Left ventricle myocardium inferior (tissue), 1 donor: ENCODE results near the gene ZBTB40. TPM values are rescaled to one million over a fixed set of nuclear protein-coding genes. Genes with fewer than 3 reads are reported as not detected.

ENCODE experiments used
- DNase-seq: peaks from one replicate; pipeline ENCODE4 v3.0.0-alpha.2; 2020
- H3K27ac ChIP-seq: fragments of 200-600 bp; replicated peaks from 2 replicates; pipeline ENCODE4 v1.8.0; 2021
- H3K27me3 ChIP-seq: fragments of 200-600 bp; 2 replicates; pipeline ENCODE4 v1.8.0; 2021; ENCODE audit warnings: low read depth
- H3K36me3 ChIP-seq: fragments of 200-600 bp; 2 replicates; pipeline ENCODE4 v1.8.0; 2021
- H3K4me1 ChIP-seq: fragments of 200-600 bp; 2 replicates; pipeline ENCODE4 v1.8.0; 2021
- H3K4me3 ChIP-seq: fragments of 200-600 bp; 2 replicates; pipeline ENCODE4 v1.8.0; 2021; ENCODE audit warnings: mild to moderate bottlenecking, moderate library complexity
- H3K9me3 ChIP-seq: fragments of 200-600 bp; replicated peaks from 2 replicates; pipeline ENCODE4 v1.8.0; 2021
- intact Hi-C: fragments of 100-400 bp; cut with micrococcal nuclease; formaldehyde crosslinking; loops from one replicate; pipeline ENCODE4 v1.11.0; 2022
- total RNA-seq: library from RNA; stranded (reverse); fragmentation: NEBNext Ultra II Directional; extraction: Animal tissue kit (Norgen Biotek cat#: 25700); gene quantifications from one replicate; pipeline ENCODE4 v1.2.1, GENCODE V29; 2021
- TF ChIP-seq, protein P1 (sequence below): fragments of 200-600 bp; IDR thresholded peaks from 2 replicates; pipeline ENCODE4 v1.8.0; 2021; ENCODE audit warnings: antibody characterized with exemption, mild to moderate bottlenecking, borderline replicate concordance
- donor health status: DM: no; HTN: yes; CAD: no; lungs with severe emphysema.

The ZBTB40 gene
- total RNA-seq, 1 donor from 2014 or later: 17.9 TPM

DNA sequence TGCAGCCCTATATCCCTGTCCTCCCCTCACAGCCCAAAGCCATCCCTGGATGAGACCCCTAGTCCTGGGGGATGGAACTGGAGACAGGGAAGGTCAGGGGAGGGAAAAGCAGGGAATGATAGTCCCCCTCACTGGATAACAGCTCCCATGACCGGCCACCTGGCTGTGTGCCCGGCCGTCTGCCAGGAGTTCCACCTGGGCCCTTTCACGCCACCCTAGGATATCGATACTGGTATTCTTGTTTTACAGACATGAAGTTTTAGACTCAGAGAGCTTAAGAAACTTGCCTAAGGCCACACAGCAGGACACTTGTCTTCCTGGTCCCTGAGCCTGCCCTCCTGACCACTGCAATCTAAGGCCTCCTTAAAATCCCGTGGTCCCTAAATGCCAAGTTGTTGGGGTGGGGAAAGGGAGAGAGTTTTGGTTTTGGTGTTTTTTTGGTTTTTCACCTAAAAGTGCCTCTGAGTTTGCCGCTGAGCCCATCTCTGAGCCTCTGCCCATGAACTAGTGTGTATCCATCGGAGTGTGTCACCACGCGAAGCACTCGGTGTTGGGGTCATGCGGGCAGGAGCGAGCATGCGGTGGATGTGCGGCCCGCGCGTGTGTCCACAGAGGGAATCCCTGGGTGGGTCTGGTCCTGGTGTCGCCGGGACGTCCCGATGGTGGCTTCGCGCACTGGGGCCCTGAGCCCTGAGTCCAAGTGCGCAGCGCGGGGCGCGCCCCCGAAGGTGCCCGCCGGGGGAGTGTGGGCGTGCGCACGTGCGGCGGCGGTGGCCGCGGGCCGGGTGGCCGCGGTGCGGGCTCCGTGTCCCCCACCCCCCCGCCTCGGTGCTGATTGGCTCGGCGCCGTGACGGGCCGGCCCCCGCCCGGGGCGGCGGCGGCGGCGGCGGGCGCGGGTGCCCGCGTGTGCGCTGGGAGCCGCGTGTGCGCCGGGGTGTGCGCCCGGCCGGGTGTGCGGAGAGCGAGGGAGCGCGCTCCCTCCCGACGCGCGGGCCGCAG lies 111.2 kb downstream of the ZBTB40 start, which contains the start of gene EPHA8:
TSS of gene EPHA8 (plus strand) at position 906 of the 1,000 bp plus-strand sequence. CDS start 147 bp downstream, outside the sequence.
- H3K4me3 ChIP-seq: peak within 1 kb of the TSS; percentile 41
- intact Hi-C loops: no loop called here
- H3K27ac ChIP-seq: no peak within 1 kb of the TSS
- H3K27me3 ChIP-seq: peaks cover 96% of the 10 kb centered on the region
- no peaks in the 10 kb centered on the region for H3K9me3 ChIP-seq
- no peaks in the 10 kb centered on the region for H3K4me1 ChIP-seq
- DNase-seq: no peak
- TF ChIP-seq, protein P1, sequence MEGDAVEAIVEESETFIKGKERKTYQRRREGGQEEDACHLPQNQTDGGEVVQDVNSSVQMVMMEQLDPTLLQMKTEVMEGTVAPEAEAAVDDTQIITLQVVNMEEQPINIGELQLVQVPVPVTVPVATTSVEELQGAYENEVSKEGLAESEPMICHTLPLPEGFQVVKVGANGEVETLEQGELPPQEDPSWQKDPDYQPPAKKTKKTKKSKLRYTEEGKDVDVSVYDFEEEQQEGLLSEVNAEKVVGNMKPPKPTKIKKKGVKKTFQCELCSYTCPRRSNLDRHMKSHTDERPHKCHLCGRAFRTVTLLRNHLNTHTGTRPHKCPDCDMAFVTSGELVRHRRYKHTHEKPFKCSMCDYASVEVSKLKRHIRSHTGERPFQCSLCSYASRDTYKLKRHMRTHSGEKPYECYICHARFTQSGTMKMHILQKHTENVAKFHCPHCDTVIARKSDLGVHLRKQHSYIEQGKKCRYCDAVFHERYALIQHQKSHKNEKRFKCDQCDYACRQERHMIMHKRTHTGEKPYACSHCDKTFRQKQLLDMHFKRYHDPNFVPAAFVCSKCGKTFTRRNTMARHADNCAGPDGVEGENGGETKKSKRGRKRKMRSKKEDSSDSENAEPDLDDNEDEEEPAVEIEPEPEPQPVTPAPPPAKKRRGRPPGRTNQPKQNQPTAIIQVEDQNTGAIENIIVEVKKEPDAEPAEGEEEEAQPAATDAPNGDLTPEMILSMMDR: no peak
- H3K36me3 ChIP-seq: no peaks in the 10 kb centered on the region

DNA sequence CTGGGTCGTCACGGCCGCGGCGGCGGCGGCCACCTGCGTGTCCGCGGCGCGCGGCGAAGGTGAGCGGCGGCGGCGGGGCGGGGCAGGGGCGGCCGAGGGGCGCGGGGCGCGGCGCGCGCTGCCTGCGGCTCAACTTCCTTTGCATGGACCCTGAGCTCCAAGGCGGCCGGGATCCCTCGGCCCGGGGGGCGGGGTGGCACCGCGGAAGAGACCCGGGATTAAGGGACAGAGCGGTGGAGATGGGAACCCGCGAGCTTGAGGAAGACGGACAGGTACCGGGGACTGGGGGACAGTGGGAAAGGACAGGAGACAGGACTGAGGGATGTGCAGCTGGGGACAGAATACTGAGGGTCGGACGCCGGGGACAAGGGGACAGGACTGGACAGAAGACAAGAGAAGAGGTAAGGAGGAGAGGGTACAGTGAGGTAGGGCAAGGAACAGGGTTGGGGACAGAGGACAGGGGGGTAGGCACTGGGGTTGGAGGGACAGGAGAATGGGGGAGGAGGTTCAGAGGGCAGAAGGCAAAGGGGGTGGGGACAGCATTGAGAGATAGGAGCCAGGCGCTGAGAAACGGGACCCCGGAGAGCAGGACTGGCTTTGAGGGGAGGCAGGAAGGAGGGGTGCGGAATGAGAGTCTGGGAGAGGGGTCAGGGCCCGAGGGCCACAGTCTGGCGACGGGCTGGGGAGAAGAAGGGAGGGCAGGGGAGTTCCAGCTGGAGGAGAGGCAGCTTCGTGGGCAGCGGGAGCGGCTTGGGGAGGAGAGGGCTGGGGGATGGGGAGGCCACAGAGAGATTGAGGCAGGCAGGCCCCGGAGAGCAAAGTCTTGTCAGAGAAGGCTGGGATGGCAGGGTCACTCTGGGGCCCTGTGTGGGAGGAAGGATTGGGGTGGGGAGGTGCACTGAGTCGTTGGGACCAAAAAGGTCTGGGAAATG lies 112.3 kb downstream of the ZBTB40 start:
- intact Hi-C loops: no loop called here
- TF ChIP-seq, protein P1: no peak
- no peak overlapping the region for H3K27ac ChIP-seq

DNA sequence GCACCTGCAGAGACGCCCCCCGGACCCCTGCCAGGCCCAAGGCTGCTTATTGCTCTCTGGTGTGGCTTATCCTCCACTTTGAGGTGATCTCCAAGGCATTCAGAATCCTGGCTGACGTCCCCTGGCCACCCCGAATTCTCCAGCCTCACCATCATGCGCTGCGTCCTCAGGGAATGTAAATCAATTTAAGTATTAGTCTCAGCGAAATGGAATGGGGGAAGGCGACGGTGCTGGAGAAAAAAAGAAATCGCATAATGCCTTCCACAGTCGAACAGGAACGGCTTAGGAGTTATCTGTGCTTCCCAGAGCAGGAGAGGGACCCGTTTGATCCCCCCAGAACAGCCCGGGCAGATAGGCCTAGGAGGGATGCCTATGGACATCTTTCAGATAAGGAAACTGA lies 114.5 kb downstream of the ZBTB40 start:
- intact Hi-C loops: no loop called here

More for the DNA sequence above, 112.3 kb downstream of the ZBTB40 start:
- Histone ChIP-seq H3K4me1 (no peaks in the 10 kb centered on the region), H3K9me3 (no peaks in the 10 kb centered on the region), H3K36me3 (no peaks in the 10 kb centered on the region), H3K27me3 (peaks cover 89% of the 10 kb centered on the region), H3K4me3 (no peak overlapping the region)
- no peak for DNase-seq

DNA sequence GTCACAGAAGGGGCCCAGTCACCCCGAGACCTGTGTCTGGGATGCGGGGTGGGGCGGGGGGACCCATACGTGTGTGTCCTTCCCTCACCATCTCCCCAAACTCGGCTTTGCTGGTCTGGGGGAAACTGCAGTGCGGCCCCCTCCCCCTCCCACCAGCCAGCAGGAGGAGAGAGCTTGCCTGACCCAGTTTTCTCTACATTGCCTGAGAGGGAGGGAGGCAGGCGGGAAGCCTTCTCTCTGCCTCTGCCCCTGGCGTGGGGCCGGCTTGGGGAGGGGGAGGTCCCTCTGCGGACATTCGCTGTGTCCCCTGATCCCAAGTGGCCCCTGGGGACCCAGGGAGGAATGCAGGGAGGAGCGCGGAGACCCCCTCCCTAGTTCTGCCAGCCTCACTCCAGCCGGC lies 115.5 kb downstream of the ZBTB40 start:
- H3K27me3 ChIP-seq: peaks cover 86% of the 10 kb centered on the region

More for the DNA sequence above, 114.5 kb downstream of the ZBTB40 start:
- Histone ChIP-seq H3K27me3 (peaks cover 86% of the 10 kb centered on the region), H3K36me3 (no peaks in the 10 kb centered on the region), H3K9me3 (no peaks in the 10 kb centered on the region), H3K4me3 (no peak overlapping the region), H3K27ac (no peak overlapping the region), H3K4me1 (no peaks in the 10 kb centered on the region)
- DNase-seq: no peak
- TF ChIP-seq, protein P1: no peak

More for the DNA sequence above, 115.5 kb downstream of the ZBTB40 start:
- no peak for DNase-seq
- Histone ChIP-seq H3K36me3 (no peaks in the 10 kb centered on the region), H3K9me3 (no peaks in the 10 kb centered on the region), H3K27ac (no peak overlapping the region), H3K4me3 (no peak overlapping the region), H3K4me1 (no peaks in the 10 kb centered on the region)
- TF ChIP-seq, protein P1: no peak
- intact Hi-C loops: no loop called here
